ENCODE results near the gene CYP51A1.
"Not testable (repeated sequence)": the region's sequence is repeated elsewhere in the genome, so short reads cannot be mapped to it uniquely, and the experiment has no call there.

The CYP51A1 gene

GRCh38 chr7:92134271-92135051, at the start of gene CYP51A1:
Gene CYP51A1, minus strand, starts transcription at chr7:92134477. Its CDS starts 113 bp downstream, at chr7:92134364.
- Mint-ChIP-seq H3K9me3 (no peaks in the 10 kb centered on the region), H3K36me3 (ENCODE audit: low read depth) (peaks cover 18% of the 10 kb centered on the region), H3K27ac (peak within 1 kb of the TSS; percentile 98), H3K4me1 (peaks cover 28% of the 10 kb centered on the region), H3K4me3 (peak within 1 kb of the TSS; percentile 93), H3K27me3 (no peaks in the 10 kb centered on the region)
- ATAC-seq: peak; percentile 96
- DNase-seq: peak; percentile 94

- H3K27me3 Mint-ChIP-seq: peaks cover 13% of the 10 kb centered on the region
- H3K36me3 Mint-ChIP-seq (ENCODE audit: low read depth): no peaks in the 10 kb centered on the region
- peak within 1 kb of the TSS; percentile 69 for H3K4me3 Mint-ChIP-seq
- ATAC-seq (peak; percentile 100), DNase-seq (peak; percentile 94)
- H3K27ac Mint-ChIP-seq: no peak within 1 kb of the TSS
- H3K9me3 Mint-ChIP-seq: no peaks in the 10 kb centered on the region
- peaks cover 6% of the 10 kb centered on the region for H3K4me1 Mint-ChIP-seq
Observed at GRCh38 chr7:92178928-92179924, 44.9 kb upstream of the CYP51A1 start, which contains the start of gene LRRD1. Gene LRRD1, minus strand, starts transcription at chr7:92179142. Its CDS starts 13,940 bp downstream, at chr7:92165202.

DNA sequence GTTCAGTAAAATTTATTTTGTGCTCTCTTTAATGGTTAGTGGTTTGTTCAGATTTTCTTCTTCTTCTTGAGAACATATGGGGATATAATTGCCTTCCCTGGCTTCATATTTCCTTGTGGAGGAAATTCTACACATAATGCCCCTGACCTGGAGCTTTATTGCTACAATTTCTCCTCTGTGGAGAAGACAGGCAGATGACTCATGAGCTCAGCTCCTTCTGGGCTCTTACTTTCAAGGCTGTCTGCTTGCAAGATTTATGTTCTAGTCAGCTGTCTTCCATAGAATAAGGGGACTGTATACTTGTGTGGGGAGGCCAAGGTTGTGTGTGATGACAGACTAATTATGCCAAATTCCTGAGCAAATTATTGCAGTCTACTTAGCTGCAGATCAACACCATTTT, 43.1 kb upstream of the CYP51A1 start:
- no peak overlapping the region for H3K4me3 Mint-ChIP-seq

DNA sequence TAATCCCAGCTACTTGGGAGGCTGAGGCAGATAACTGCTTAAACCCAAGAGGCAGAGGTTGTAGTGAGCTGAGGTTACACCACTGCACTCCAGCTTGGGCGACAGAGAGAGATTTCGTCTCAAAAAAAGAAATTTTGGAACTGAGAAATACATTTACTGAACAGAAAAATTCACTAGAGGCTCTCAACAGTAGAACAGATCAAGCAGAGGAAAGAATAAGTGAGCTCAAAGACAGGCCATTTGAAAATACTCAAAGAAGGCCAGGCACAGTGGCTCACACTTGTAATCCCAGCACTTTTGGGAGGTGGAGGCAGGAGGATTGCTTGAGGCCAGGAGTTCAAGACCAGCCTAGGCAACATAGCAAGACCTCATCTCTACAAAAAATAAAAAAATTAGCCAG, 35.3 kb upstream of the CYP51A1 start:
- not testable (repeated sequence) for H3K4me3 Mint-ChIP-seq; H3K36me3 Mint-ChIP-seq (ENCODE audit: low read depth); ATAC-seq; H3K9me3 Mint-ChIP-seq; H3K4me1 Mint-ChIP-seq; DNase-seq; H3K27ac Mint-ChIP-seq
- H3K27me3 Mint-ChIP-seq: peaks cover 14% of the 10 kb centered on the region

More for the DNA sequence above, 43.1 kb upstream of the CYP51A1 start:
- ATAC-seq (no peak), DNase-seq (no peak)
- no peaks in the 10 kb centered on the region for H3K9me3 Mint-ChIP-seq
- peaks cover 6% of the 10 kb centered on the region for H3K4me1 Mint-ChIP-seq
- no peak overlapping the region for H3K27ac Mint-ChIP-seq
- H3K27me3 Mint-ChIP-seq: peaks cover 22% of the 10 kb centered on the region
- no peaks in the 10 kb centered on the region for H3K36me3 Mint-ChIP-seq (ENCODE audit: low read depth)

- ATAC-seq (no peak), DNase-seq (no peak)
- Mint-ChIP-seq H3K27me3 (peaks cover 11% of the 10 kb centered on the region), H3K4me3 (no peak overlapping the region), H3K9me3 (no peaks in the 10 kb centered on the region), H3K27ac (no peak overlapping the region), H3K4me1 (no peaks in the 10 kb centered on the region), H3K36me3 (ENCODE audit: low read depth) (no peaks in the 10 kb centered on the region)
Observed at GRCh38 chr7:92161271-92161670, 27.0 kb upstream of the CYP51A1 start.

GRCh38 chr7:92158660-92159575, 24.6 kb upstream of the CYP51A1 start:
- no peak for DNase-seq
- Mint-ChIP-seq H3K36me3 (ENCODE audit: low read depth) (no peaks in the 10 kb centered on the region), H3K4me1 (no peaks in the 10 kb centered on the region), H3K27ac (no peak overlapping the region), H3K9me3 (no peaks in the 10 kb centered on the region), H3K4me3 (no peak overlapping the region), H3K27me3 (peaks cover 11% of the 10 kb centered on the region)
- ATAC-seq: no peak

DNA sequence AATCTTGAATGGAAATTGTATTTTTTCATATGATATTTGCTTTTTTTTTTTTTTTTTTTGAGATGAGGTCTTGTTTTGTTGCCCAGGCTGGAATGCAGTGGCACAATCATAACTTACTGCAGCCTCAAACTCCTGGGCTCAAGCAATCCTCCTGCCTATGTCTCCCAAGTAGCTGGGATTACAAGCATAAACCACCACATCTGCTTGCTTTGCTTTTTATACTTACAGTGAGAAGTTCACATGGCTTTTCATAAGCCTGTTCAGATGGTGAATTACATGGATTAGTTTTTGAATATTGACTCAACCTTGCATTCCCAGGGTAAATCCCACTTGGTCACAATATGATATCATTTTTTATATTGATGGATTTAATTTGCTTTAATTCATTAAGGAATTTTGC, 22.7 kb upstream of the CYP51A1 start:
- Mint-ChIP-seq H3K9me3 (no peaks in the 10 kb centered on the region), H3K27ac (no peak overlapping the region), H3K4me3 (no peak overlapping the region), H3K36me3 (ENCODE audit: low read depth) (no peaks in the 10 kb centered on the region), H3K4me1 (no peaks in the 10 kb centered on the region), H3K27me3 (peaks cover 6% of the 10 kb centered on the region)
- ATAC-seq: no peak
- DNase-seq: no peak

DNA sequence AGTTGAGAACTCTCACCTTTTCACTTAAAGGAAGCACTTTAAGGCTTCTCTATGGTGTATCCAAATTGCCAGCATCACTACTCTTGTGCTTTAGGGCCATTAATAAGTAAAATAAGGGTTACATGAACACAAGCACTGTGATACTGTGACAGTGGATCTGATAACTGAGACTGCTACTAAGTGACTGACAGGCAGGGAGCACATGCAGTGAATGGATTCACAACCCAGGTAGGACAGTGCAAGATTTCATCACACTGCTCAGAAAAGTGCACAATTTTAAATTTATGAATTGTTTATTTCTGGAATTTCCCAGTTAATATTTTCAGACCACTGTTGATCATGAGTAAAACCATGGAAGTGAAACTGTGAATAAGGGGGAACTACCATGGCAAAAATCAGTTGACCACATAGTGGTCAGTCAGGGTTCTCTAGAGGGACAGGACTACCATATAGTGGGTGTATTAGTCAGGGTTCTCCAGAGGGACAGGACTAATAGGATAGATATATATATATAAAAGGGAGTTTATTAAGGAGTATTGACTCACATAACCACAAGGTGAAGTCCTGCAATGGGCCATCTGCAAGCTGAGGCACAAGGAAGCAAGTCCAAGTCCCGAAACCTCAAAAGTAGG, 20.9 kb upstream of the CYP51A1 start:
- no peaks in the 10 kb centered on the region for H3K4me1 Mint-ChIP-seq

DNA sequence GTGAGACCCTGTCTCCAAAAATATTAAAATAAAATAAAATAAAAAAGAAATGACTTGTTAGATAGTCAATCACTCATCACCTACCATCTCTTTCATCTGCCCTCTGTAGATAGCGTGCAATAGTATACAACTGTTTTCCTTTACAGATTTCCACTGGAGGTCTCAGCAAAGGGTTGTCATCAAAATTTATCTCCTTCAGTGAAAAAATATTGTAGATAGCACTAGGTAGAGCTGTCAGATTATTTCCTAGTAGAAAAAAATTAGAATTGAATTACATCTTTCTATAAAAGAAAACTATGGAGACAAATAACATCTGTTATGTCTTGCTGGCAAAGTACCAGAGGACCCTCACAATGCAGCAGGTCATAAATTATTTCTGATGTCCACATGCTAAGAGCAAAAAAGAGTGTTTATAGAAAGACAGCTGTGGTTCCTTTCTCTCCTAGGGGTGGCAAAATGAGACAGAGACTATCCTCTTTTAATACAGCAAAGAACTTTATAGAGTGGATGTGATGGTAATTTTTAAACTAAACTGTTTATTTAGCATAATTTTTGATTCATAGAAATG, 16.3 kb upstream of the CYP51A1 start:
- no peaks in the 10 kb centered on the region for H3K27me3 Mint-ChIP-seq
- DNase-seq: no peak
- H3K27ac Mint-ChIP-seq: no peak overlapping the region
- H3K36me3 Mint-ChIP-seq (ENCODE audit: low read depth): no peaks in the 10 kb centered on the region
- no peak for ATAC-seq
- no peaks in the 10 kb centered on the region for H3K9me3 Mint-ChIP-seq
- H3K4me1 Mint-ChIP-seq: no peaks in the 10 kb centered on the region
- no peak overlapping the region for H3K4me3 Mint-ChIP-seq

More for the DNA sequence above, 20.9 kb upstream of the CYP51A1 start:
- Mint-ChIP-seq H3K36me3 (ENCODE audit: low read depth) (no peaks in the 10 kb centered on the region), H3K27me3 (no peaks in the 10 kb centered on the region), H3K27ac (no peak overlapping the region), H3K9me3 (no peaks in the 10 kb centered on the region), H3K4me3 (no peak overlapping the region)
- no peak for ATAC-seq
- no peak for DNase-seq

DNA sequence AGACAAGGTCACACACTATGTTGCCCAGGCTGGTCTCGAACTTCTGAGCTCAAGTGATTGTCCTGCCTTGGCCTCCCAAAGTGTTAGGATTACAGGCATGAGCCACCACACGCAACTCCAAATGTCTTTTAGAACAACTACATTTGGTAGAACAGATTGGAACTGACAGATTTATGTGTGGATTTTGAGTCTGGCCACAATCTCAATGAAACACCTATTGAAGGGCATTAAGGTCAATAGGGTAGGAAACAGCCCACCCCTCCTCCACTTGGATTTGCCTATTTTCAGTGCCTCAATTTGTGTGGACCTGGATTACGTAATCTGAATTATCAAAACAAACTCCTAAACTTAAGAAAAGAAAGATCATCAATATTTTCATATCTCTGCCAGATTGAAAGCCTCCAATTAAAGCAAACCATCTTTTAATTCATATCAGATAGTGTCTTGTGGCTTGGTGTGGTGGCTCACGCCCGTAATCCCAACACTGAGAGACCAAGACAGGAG, 15.5 kb upstream of the CYP51A1 start:
- ATAC-seq: no peak
- no peak for DNase-seq
- Mint-ChIP-seq H3K4me3 (no peak overlapping the region), H3K27me3 (no peaks in the 10 kb centered on the region), H3K36me3 (ENCODE audit: low read depth) (no peaks in the 10 kb centered on the region), H3K9me3 (no peaks in the 10 kb centered on the region), H3K27ac (no peak overlapping the region), H3K4me1 (no peaks in the 10 kb centered on the region)

DNA sequence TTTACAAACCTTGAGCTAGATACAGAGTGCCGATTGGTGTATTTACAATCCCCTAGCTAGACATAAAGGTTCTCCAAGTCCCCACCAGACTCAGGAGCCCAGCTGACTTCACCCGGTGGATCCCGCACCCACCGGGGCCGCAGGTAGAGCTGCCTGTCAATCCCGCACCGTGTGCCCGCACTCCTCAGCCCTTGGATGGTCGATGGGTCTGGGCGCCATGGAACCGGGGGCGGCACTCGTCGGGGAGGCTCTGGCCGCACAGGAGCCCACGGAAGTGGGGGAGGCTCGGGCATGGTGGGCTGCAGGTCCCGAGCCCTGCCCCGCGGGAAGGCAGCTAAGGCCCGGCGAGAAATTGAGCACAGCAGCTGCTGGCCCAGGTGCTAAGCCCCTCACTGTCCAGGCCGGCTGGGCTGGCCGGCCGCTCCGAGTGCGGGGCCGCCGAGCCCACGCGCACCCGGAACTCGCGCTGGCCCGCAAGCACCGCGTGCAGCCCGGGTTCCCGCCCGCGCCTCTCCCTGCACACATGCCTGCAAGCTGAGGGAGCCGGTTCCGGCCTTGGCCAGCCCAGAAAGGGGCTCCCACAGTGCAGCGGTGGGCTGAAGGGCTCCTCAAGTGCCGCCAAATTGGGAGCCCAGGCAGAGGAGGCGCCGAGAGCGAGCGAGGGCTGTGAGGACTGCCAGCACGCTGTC, 9.1 kb upstream of the CYP51A1 start:
- not testable (repeated sequence) for DNase-seq; H3K27ac Mint-ChIP-seq; H3K4me1 Mint-ChIP-seq; H3K27me3 Mint-ChIP-seq; H3K36me3 Mint-ChIP-seq (ENCODE audit: low read depth); H3K4me3 Mint-ChIP-seq; ATAC-seq; H3K9me3 Mint-ChIP-seq

- not testable (repeated sequence) for H3K27me3 Mint-ChIP-seq; H3K27ac Mint-ChIP-seq; H3K36me3 Mint-ChIP-seq (ENCODE audit: low read depth); ATAC-seq; H3K9me3 Mint-ChIP-seq; H3K4me3 Mint-ChIP-seq; H3K4me1 Mint-ChIP-seq; DNase-seq
Observed at GRCh38 chr7:92142791-92143190, 8.5 kb upstream of the CYP51A1 start.

DNA sequence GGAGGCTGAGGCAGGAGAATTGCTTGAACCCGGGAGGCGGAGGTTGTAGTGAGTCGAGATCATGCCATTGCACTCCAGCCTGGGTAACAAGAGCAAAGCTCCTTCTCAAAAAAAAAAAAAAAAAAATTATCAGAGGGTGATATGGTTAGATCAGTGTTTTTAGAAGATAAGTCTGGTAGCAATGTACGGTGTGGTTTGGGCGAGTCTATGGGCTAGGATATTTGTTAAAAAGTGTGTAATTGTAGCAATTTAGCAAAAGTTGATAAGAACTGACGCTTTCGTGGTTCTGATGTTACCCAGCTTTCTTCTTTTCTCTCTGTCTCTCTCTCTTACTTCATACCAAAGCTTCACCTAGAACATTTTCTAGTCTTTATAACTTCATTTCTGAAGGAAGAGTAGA, 6.9 kb upstream of the CYP51A1 start:
- H3K27me3 Mint-ChIP-seq: no peaks in the 10 kb centered on the region
- H3K4me1 Mint-ChIP-seq: no peaks in the 10 kb centered on the region
- ATAC-seq (no peak), DNase-seq (no peak)
- peaks cover 2% of the 10 kb centered on the region for H3K36me3 Mint-ChIP-seq (ENCODE audit: low read depth)
- H3K9me3 Mint-ChIP-seq: no peaks in the 10 kb centered on the region
- no peak overlapping the region for H3K4me3 Mint-ChIP-seq
- no peak overlapping the region for H3K27ac Mint-ChIP-seq

Measured in activated naive CD8-positive, alpha-beta T cell treated with anti-CD3 and anti-CD28 coated beads, Interleukin-2, amount 50 U/mL, for 24 hours (primary cell).